GM21529 (cell line): ENCODE measurements around the gene SMU1.

Experiments used
- ATAC-seq: cut with Tn5 transposase; IDR thresholded peaks from one replicate; pipeline ENCODE4 v1.9.1; 2021; ENCODE audit not compliant: unreplicated experiment

Gene SMU1

DNA sequence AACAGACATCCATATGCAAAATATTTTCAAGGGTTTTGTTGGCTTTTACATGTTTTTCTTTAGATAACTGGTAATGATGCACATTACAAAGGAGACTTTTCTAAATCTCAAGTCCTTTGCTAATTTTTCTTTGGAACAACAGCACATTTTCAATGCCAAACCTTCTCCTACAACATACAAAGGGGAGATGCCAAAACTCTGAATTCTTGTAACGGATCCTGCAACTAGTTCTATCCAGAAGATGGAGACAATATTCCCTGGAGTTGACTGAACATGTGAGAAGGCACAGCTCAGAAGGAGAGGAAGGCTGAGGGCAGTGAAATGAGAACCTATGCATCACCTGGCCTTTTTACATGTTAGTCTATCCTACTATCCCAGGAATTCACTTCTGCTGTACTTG lies 30.4 kb downstream of the SMU1 start:
- ATAC-seq: no peak

- ATAC-seq: no peak
Measured at GRCh38 chr9:33044677-33045282, 31.7 kb downstream of the SMU1 start.

- peak; percentile 87 for ATAC-seq
Measured at GRCh38 chr9:33044162-33044673, 32.3 kb downstream of the SMU1 start.

GRCh38 chr9:33043671-33044070 lies 32.8 kb downstream of the SMU1 start:
- no peak for ATAC-seq

DNA sequence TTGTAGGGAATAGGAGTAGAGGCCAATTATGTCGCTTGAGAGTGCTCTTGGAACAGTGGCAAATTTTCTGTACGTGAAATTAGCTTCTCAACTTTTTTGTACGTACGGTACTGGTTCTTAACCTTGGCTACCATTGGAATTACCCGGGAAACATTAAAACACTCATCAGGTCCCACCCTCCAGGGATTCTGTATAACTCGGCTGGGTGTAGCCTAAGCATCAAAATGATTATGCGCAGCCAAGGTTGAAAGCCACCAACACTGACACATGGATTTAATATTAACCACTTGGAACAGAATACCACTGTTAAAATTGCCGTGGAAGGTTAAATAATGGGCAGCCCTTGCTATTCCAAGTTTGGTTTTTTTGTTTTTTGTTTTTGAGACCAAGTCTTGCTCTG lies 34.0 kb downstream of the SMU1 start:
- ATAC-seq: no peak

GRCh38 chr9:33041432-33042188 lies 34.9 kb downstream of the SMU1 start:
- no peak for ATAC-seq

GRCh38 chr9:33040792-33041431 lies 35.6 kb downstream of the SMU1 start:
- ATAC-seq: no peak

DNA sequence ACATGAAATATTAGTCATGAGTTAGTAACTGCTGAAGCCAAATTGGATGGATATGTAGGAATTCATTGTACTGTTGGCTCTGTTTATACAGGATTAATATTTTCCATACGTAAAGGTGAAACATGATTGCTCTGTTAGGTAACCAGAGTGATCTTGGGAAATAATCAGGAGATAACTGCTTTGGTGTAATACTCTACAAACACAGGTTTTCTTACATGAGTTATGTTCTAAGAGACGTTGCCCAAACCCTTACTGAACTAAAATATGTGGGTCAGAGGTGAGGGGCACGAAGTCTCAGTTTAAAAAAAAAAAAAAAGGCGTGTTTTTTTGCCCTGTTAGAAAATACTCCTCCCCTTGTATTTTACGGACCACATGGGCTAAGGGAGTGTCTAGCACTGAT lies 43.6 kb downstream of the SMU1 start:
- no peak for ATAC-seq

DNA sequence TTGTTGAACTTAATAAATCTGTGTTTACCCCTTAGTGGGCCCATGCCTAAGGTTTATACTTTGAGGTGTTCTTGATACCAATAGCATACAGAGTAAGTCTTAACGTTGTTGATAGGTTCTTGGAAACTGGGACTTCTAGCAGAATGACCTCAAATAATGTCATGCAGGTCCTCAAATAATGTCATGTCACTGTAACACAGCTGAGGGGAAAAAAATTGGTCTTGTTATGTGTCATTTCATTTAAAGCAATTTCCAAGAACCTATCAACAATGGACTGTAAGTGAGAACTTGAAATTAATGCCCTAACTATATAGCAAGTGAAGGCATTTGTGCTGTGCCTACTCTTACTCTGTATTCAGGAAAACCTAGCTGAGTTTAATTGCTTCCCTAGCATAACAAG lies 44.2 kb downstream of the SMU1 start:
- ATAC-seq: no peak

GRCh38 chr9:33030285-33030684 lies 46.2 kb downstream of the SMU1 start:
- ATAC-seq: no peak

- no peak for ATAC-seq
Measured at GRCh38 chr9:33029231-33029786, 47.2 kb downstream of the SMU1 start.

GRCh38 chr9:33025572-33026342 lies 50.7 kb downstream of the SMU1 start:
- ATAC-seq: peak; percentile 44

DNA sequence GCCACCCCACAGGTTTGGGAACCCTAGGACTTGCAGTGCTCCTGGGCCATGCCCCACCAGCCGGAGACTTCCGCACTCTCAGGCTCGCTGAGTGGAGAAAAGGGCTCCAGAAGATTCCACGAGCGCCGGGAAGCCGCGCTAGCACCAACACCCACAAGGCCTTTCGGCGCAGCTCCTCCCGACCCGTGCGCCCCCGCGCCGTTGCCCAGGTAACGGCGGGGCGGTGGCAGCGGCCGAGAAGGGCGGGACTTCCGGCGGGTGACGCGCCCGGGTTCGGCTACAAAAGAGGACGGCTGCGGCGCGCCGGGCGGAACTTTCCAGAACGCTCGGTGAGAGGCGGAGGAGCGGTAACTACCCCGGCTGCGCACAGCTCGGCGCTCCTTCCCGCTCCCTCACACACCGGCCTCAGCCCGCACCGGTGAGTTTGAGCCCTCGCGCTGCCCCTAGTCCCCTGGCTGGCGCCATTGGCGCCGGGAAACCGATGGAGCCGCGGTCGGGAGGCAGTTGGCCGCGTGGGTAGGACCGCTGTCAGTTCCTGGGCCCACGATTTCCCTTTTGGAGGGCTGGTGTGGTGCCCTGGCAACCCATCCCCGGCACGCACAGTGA lies 51.4 kb downstream of the SMU1 start, which contains the start of gene DNAJA1:
TSS of gene DNAJA1 (plus strand) at position 308 of the 606 bp plus-strand sequence. CDS start 1,212 bp downstream, outside the sequence.
- peak; percentile 86 for ATAC-seq

GRCh38 chr9:33024126-33024965 lies 52.1 kb downstream of the SMU1 start:
- ATAC-seq: peak; percentile 0

DNA sequence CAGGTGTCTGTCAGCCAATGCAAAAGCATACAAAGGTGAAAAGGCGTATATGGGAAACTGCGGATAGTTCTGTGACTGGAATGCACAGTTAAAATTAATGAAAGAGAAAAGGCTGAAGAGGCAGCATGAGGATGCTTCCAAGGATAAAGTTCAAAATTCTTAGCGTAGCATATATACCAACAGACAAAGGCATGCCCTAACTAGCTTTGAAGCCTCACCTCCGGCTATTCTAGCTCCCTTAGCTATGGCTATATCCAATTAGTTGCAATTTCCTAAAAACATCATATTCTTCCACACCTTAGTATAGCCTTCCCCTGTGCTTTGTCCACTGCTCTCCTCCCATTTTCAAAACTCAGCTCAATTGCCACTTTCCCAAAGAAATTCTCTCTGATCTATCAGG lies 52.8 kb downstream of the SMU1 start:
- no peak for ATAC-seq

GRCh38 chr9:33022755-33023154 lies 53.7 kb downstream of the SMU1 start:
- no peak for ATAC-seq

DNA sequence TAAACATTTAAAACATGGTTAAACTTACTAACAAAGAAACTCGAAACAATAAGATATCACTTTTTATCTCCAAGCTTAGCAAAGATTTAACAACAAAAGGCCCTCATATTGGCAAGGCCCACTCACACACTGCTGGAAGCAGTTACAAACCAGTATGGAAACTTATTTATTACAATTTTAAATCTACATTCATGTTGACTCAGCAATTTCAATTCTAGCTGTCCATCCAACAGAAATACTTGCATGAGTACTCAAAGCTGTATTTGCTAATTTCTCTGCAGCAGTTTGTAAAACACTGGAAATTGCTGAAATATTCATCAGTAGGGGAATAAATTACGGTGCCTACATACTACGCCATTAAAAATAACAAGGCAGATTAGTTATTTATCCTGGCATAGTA lies 54.2 kb downstream of the SMU1 start:
- ATAC-seq: no peak

- ATAC-seq: no peak
Measured at GRCh38 chr9:33019797-33020196, 56.7 kb downstream of the SMU1 start.

DNA sequence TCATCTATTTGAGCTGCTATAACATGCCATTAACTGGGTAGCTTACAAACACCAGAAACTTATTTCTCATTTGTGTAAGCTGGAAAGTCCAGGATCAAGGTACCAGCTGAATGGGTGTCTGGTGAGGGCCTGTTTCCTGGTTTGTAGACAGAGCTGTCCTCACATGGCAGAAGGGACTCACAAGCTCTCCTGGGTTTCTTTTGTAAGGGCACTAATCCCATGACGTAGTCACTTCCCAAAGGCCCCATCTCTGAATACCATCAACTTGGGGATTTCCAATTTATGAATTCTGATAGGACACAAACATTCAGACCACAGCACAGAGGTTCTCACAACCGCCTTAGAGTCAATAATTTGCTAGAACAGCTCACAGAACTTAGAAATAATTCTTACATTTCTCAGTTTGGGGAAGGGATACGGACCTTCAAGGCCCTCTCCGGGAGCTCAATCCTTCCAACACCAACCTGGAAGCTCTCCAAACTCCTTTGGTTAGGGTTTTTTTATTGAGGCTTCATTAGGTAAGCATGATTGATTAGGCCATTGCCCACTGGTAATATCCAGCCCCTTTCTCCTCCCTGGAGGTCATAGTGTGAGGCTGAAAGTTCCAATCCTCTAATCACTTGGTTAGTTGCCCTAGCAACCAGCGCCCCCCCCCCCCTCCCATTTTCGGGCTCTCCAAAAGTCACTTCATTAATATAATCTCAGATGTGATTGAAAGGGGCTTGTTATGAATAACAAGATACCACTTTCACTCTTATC lies 59.0 kb downstream of the SMU1 start:
- ATAC-seq: peak; percentile 65
